ENCODE data around the gene XYLT1.

Gene XYLT1

DNA sequence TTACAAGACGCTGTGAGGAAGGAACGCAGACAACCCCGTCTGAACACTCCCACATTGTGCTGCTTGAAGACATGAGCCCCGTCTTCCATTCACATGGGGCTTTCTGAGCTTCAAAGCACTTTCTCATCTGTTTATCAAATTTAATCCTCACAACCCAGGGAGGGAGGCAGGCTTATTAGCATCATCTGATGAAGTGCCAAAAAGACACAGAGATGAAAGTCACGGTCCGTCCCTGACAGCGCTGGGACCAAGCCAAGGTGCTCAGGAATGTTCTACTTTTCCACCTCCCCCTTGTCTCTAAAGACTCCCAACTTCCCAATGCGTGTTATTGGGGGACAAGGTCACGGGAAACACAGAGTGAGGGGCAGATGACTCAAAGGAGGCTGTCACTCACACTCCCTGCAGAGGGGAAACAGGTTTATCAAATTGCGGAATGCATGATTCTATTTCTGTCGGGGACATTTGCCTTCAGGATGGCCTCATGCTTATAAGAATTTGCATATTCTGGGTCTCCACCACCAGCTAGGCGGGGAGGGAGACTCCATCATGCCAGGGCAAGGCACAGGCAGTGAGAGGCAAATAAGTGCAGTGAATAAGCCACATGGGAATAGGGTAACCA, 10.7 kb downstream of the XYLT1 start:
- TF ChIP-seq, protein P1, sequence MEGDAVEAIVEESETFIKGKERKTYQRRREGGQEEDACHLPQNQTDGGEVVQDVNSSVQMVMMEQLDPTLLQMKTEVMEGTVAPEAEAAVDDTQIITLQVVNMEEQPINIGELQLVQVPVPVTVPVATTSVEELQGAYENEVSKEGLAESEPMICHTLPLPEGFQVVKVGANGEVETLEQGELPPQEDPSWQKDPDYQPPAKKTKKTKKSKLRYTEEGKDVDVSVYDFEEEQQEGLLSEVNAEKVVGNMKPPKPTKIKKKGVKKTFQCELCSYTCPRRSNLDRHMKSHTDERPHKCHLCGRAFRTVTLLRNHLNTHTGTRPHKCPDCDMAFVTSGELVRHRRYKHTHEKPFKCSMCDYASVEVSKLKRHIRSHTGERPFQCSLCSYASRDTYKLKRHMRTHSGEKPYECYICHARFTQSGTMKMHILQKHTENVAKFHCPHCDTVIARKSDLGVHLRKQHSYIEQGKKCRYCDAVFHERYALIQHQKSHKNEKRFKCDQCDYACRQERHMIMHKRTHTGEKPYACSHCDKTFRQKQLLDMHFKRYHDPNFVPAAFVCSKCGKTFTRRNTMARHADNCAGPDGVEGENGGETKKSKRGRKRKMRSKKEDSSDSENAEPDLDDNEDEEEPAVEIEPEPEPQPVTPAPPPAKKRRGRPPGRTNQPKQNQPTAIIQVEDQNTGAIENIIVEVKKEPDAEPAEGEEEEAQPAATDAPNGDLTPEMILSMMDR (IDR thresholded peaks at IDR 0.05; ENCODE audit: low read depth, low read length, missing control alignments): no peak
- DNase-seq (ENCODE audit: extremely low read depth, low read depth): no peak
- H3K4me3 ChIP-seq (replicated peaks; ENCODE audit: low read depth, low read length): no peak overlapping the region

DNA sequence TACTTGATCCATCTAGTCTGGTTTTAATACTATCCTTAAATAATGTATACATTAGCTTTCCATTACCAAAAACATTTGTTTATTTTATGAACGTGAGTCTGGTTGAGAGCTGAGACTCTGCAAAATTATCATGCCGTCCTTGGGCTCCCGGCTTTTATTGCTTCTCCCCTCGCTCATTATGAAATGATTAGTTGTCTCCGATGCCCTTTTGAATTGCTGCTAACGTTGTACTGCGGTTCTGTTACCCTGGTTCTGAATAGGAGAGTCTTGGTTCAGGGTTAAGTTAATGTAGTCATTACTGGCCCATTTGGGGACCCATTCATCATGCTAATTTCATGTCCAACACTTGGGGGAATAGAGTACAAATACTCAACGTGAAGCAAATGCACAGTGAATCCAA, 12.8 kb downstream of the XYLT1 start:
- no peak for DNase-seq (ENCODE audit: extremely low read depth, low read depth)
- no peak overlapping the region for H3K4me3 ChIP-seq (replicated peaks; ENCODE audit: low read depth, low read length)
- TF ChIP-seq, protein P1 (IDR thresholded peaks at IDR 0.05; ENCODE audit: low read depth, low read length, missing control alignments): no peak

DNA sequence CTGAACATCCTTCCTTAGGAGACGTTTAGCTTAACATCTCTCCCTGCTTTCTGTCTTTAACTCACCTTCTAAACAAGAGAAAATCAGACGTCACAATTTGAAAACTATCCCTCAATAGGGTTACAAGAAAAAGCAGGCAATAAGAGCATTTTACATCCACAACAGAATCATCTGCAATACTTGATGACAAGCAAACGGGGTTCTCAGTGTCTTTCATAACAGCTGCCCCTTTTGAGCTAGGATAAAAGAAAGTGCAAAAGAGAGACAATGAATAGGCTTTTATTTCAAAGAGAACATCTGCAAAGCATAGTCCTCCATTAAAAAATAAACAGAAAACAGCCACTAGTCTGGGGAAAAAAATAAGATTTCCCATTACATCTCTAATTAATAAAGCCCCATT, 13.2 kb downstream of the XYLT1 start:
- DNase-seq (ENCODE audit: extremely low read depth, low read depth): no peak
- TF ChIP-seq, protein P1 (IDR thresholded peaks at IDR 0.05; ENCODE audit: low read depth, low read length, missing control alignments): no peak
- H3K4me3 ChIP-seq (replicated peaks; ENCODE audit: low read depth, low read length): no peak overlapping the region

DNA sequence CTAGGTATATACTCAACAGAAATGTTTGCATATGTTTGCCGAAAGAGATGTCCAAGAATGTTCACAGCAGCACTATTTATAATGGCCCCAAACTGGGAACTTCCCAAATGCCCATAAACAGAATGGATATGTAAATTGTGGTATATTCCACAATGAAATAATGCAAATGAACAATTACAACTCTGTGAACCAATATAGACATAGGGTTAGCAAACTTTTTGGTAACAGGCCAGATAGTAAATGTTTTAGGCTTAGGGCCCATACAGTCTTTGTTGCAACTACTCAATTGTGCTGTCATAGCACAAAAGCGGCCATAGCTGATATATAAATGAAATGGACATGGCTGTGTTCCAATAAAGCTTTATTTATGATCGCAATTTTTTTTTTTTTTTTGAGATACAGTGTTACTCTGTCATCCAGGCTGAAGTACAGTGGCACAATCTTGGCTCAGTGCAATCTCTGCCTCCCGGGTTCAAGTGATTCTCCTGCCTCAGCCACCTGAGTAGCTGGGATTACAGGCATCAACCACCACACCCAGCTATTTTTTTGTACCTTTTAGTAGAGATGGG, 16.5 kb downstream of the XYLT1 start:
- no peak for DNase-seq (ENCODE audit: extremely low read depth, low read depth)
- TF ChIP-seq, protein P1 (IDR thresholded peaks at IDR 0.05; ENCODE audit: low read depth, low read length, missing control alignments): no peak
- no peak overlapping the region for H3K4me3 ChIP-seq (replicated peaks; ENCODE audit: low read depth, low read length)

DNA sequence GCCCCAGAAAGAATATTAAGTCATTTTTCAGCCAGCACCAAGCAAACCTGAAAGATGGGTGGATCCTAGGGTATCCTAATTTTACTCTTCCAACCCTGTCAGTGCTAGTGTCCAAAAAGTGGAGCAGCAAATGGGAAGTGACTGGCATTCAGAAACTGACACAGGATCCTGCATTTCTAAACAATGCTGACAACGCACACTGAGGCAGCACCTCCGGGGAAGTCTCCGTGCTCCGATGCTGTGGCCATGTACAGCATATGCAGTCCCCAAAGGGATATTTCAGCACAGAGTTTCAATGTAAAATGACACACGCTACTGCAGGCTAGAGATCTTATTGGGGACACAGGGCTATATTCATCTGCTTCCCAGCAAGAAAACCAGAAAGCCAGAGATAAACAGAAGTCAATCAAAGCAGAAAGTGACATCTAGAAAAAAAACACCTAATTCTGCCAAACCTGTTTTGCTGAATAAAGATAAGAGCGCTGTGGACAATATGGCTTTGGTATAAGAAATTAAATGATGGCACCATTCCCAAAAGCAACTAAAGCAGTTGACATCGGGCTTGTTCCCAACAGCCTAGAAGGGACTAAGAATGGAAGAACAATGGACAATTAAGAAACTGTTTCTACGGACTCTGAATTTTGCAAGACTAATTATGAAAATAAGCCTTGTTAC, 17.3 kb downstream of the XYLT1 start:
- DNase-seq (ENCODE audit: extremely low read depth, low read depth): no peak
- TF ChIP-seq, protein P1 (IDR thresholded peaks at IDR 0.05; ENCODE audit: low read depth, low read length, missing control alignments): no peak
- no peak overlapping the region for H3K4me3 ChIP-seq (replicated peaks; ENCODE audit: low read depth, low read length)

DNA sequence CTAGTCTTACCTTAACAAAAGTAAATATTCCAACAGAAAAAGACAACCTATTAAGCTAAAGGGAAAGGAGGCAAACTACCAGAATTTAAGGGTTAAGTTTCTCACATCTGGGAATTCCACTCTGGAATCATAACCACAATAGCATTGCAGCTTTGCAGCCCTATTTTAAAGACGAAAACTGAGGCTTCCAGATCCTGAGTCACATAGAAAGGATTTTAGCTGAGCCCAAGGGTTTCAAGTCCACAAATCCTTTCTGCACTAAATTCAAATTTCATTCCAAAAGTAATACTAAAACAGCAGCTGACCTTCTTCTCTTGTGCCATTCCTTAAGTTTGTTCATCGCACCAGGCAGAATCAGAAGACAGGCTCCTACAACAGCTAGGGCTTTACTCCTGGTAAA, 17.8 kb downstream of the XYLT1 start:
- TF ChIP-seq, protein P1 (IDR thresholded peaks at IDR 0.05; ENCODE audit: low read depth, low read length, missing control alignments): no peak
- DNase-seq (ENCODE audit: extremely low read depth, low read depth): no peak
- no peak overlapping the region for H3K4me3 ChIP-seq (replicated peaks; ENCODE audit: low read depth, low read length)
